ENCODE data around the gene PALLD. TPM values are rescaled to one million over a fixed set of nuclear protein-coding genes. Genes with fewer than 3 reads are reported as not detected.
"Not testable (repeated sequence)": the region's sequence is repeated elsewhere in the genome, so short reads cannot be mapped to it uniquely, and the experiment has no call there.

Gene PALLD
- total and polyA plus RNA-seq, 12 donors, result 169 to 1,537 (median 667) TPM

GRCh38 chr4:168797738-168798375, 301.0 kb downstream of the PALLD start:
- H3K27ac ChIP-seq, result peak overlapping the region in 7 of 10 donors; percentile 0 to 64 (median 45)
- H3K27me3 ChIP-seq, result no peaks in the 10 kb centered on the region
- no peak for DNase-seq
- no peak for TF ChIP-seq CTCF (IDR thresholded peaks at IDR 0.05)
- 63 to 74% methylated on average over 5 of the region's 5 CpGs for WGBS, 2 donors
- peak in 1 of 8 donors; percentile 32 for ATAC-seq
- H3K4me3 ChIP-seq, result no peak overlapping the region
- intact Hi-C loops (cut with DNase I), result no loop called here
- H3K9me3 ChIP-seq, result peaks cover 0 to 3% (median 0%) of the 10 kb centered on the region in 11 donors
- peaks cover 0 to 46% (median 15%) of the 10 kb centered on the region in 9 donors for H3K4me1 ChIP-seq
- H3K36me3 ChIP-seq, result no peaks in the 10 kb centered on the region

- Histone ChIP-seq H3K27ac (no peak overlapping the region), H3K4me3 (no peak overlapping the region), H3K9me3 (peaks cover 0 to 3% (median 0%) of the 10 kb centered on the region in 11 donors), H3K36me3 (no peaks in the 10 kb centered on the region), H3K4me1 (peaks cover 0 to 45% (median 20%) of the 10 kb centered on the region in 9 donors), H3K27me3 (no peaks in the 10 kb centered on the region)
- ATAC-seq (no peak), DNase-seq (no peak)
- intact Hi-C loops (cut with DNase I), result no loop called here
- TF ChIP-seq CTCF (IDR thresholded peaks at IDR 0.05), result no peak
- WGBS, 2 donors, result 92 to 94% methylated on average over 2 of the region's 2 CpGs
Measured at GRCh38 chr4:168800926-168801325, 304.1 kb downstream of the PALLD start.

DNA sequence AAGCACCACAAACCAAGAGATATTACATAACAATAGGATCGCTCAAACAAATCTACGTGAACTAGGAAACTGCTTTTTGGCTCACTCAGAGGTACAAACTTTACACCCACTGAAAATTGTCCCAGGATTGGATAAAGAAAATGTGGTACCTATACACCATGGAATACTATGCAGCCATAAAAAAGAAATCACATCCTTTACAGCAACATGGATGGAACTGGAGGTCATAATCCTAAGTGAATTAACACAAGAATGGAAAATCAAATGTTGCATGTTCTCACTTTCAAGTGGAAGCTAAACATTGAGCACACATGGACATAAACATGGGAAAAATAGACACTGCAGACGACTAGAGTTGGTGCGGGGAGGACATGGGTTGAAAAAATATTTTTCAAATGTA, 305.4 kb downstream of the PALLD start:
- DNase-seq (no peak), ATAC-seq (no peak)
- Histone ChIP-seq H3K4me1 (peaks cover 0 to 40% (median 17%) of the 10 kb centered on the region in 9 donors), H3K9me3 (peaks cover 0 to 3% (median 0%) of the 10 kb centered on the region in 11 donors), H3K4me3 (no peak overlapping the region), H3K27ac (no peak overlapping the region), H3K36me3 (no peaks in the 10 kb centered on the region), H3K27me3 (no peaks in the 10 kb centered on the region)
- intact Hi-C loops (cut with DNase I), result no loop called here
- TF ChIP-seq CTCF (IDR thresholded peaks at IDR 0.05), result no peak
- WGBS, 2 donors, result 95 to 98% methylated on average over 4 of the region's 4 CpGs

- DNase-seq (peak in 1 of 2 donors; percentile 20), ATAC-seq (peak in 3 of 8 donors; percentile 7 to 19 (median 10))
- Histone ChIP-seq H3K27ac (peak overlapping the region in 4 of 10 donors; percentile 49 to 73 (median 57)), H3K4me1 (peaks cover 0 to 32% (median 17%) of the 10 kb centered on the region in 9 donors)
- WGBS, 2 donors, result 77 to 85% methylated on average over 5 of the region's 5 CpGs
- H3K36me3 ChIP-seq; H3K4me3 ChIP-seq; H3K9me3 ChIP-seq; H3K27me3 ChIP-seq; intact Hi-C loops (cut with DNase I): not testable (repeated sequence)
Measured at GRCh38 chr4:168803052-168803451, 306.2 kb downstream of the PALLD start.

DNA sequence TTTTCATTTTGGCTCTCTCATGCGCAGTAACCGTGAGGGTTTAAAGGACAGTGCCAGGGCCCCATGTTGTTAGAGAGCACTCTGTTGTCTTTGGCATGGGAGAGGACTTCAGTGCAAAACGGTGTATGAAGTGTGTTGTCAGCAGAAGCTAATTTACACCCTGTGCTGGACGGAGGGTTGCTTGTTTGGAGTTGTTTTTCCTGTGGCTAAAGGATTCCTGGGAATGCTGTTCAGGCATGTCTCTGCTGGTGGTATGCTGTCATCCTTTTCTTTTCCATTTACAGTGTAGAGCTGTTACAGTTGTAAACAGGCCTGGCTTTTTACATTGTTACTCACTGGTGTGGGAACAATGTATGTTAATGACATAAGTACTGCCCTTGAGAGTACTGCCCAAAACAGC, 306.9 kb downstream of the PALLD start:
- H3K9me3 ChIP-seq, result peaks cover 0 to 3% (median 0%) of the 10 kb centered on the region in 11 donors
- no peak for DNase-seq

More for the DNA sequence above, 306.9 kb downstream of the PALLD start:
- Histone ChIP-seq H3K36me3 (no peaks in the 10 kb centered on the region), H3K4me3 (no peak overlapping the region), H3K27ac (peak overlapping the region in 7 of 10 donors; percentile 8 to 73 (median 53)), H3K4me1 (peaks cover 0 to 32% (median 16%) of the 10 kb centered on the region in 9 donors), H3K27me3 (no peaks in the 10 kb centered on the region)
- intact Hi-C loops (cut with DNase I), result no loop called here
- peak in 7 of 8 donors; percentile 54 to 87 (median 74) for ATAC-seq
- WGBS, 2 donors, result 35 to 54% methylated on average over 4 of the region's 4 CpGs
- TF ChIP-seq CTCF (IDR thresholded peaks at IDR 0.05), result no peak
